Neural cell (in vitro differentiated cells): ENCODE measurements around the gene IFFO2. TPM values are rescaled to one million over a fixed set of nuclear protein-coding genes. Genes with fewer than 3 reads are reported as not detected.

Experiments used
- H2AFZ ChIP-seq: fragments of 200-600, 300-800 bp; sonication (generic), shearing (Covaris generic); 2 replicates; pipeline ENCODE4 v1.6.0; 2014; ENCODE audit warnings: low read depth, mild to moderate bottlenecking, antibody characterized with exemption, low read length, moderate library complexity
- H3F3A ChIP-seq: fragments of 200-600 bp; shearing (Covaris generic); 2 replicates; pipeline ENCODE4 v1.6.1; 2016; ENCODE audit warnings: mild to moderate bottlenecking, moderate library complexity, mixed read lengths, antibody characterized with exemption, low read length; ENCODE audit not compliant: insufficient read depth, poor library complexity, severe bottlenecking
- H3K27ac ChIP-seq: fragments of 200-600, 300-800 bp; sonication (generic), shearing (Covaris generic); 2 replicates; pipeline ENCODE4 v1.5.1; 2014; ENCODE audit warnings: mild to moderate bottlenecking, low read length, moderate library complexity
- H3K27me3 ChIP-seq: fragments of 300-800, 200-600 bp; sonication (generic), shearing (Covaris generic); 2 replicates; pipeline ENCODE4 v1.6.0; 2014; ENCODE audit warnings: mild to moderate bottlenecking, low read depth, low read length, moderate library complexity; ENCODE audit not compliant: insufficient read depth
- H3K36me3 ChIP-seq: fragments of 300-800, 200-600 bp; sonication (generic), shearing (Covaris generic); 2 replicates; pipeline ENCODE4 v1.5.1; 2014; ENCODE audit warnings: mild to moderate bottlenecking, antibody characterized with exemption, low read length, moderate library complexity; ENCODE audit not compliant: insufficient read depth
- H3K4me2 ChIP-seq: fragments of 300-800, 200-600 bp; sonication (generic), shearing (Covaris generic); 2 replicates; pipeline ENCODE4 v1.6.0; 2014; ENCODE audit warnings: mild to moderate bottlenecking, low read length
- H3K4me3 ChIP-seq: fragments of 300-800, 200-600 bp; sonication (generic), shearing (Covaris generic); 2 replicates; pipeline ENCODE4 v1.5.1; 2014; ENCODE audit warnings: mild to moderate bottlenecking, low read length, moderate library complexity
- H3K79me2 ChIP-seq: fragments of 200-600 bp; shearing (Covaris generic); replicated peaks from 2 replicates; pipeline ENCODE4 v1.6.0; 2014; ENCODE audit warnings: mild to moderate bottlenecking, low read length, moderate library complexity; ENCODE audit not compliant: insufficient read depth
- H3K9ac ChIP-seq: fragments of 300-800, 200-600 bp; sonication (generic), shearing (Covaris generic); 2 replicates; pipeline ENCODE4 v1.6.1; 2016; ENCODE audit warnings: mild to moderate bottlenecking, low read length, mixed read lengths
- H3K9me2 ChIP-seq: fragments of 200-600 bp; shearing (Covaris generic); 2 replicates; pipeline ENCODE4 v1.6.1; 2016; ENCODE audit warnings: mild to moderate bottlenecking, low read length, mixed read lengths; ENCODE audit not compliant: insufficient read depth
- H3K9me3 ChIP-seq: fragments of 200-600, 300-800 bp; sonication (generic), shearing (Covaris generic); 2 replicates; pipeline ENCODE4 v1.6.1; 2016; ENCODE audit warnings: mild to moderate bottlenecking, mixed run types, low read length, moderate library complexity, mixed read lengths
- H4K20me1 ChIP-seq: fragments of 200-600 bp; shearing (Covaris generic); 2 replicates; pipeline ENCODE4 v1.6.1; 2016; ENCODE audit warnings: mild to moderate bottlenecking, mixed run types; ENCODE audit not compliant: insufficient read depth
- EP300 ChIP-seq: fragments of 450-650 bp; conservative IDR thresholded peaks from 2 replicates; pipeline ENCODE4 v1.6.1; 2014; ENCODE audit warnings: antibody characterized with exemption, mild to moderate bottlenecking, moderate library complexity; ENCODE audit not compliant: poor library complexity, severe bottlenecking
- MXI1 ChIP-seq: fragments of 450-650 bp; conservative IDR thresholded peaks from 2 replicates; pipeline ENCODE4 v1.6.1; 2014; ENCODE audit warnings: antibody characterized with exemption, mild to moderate bottlenecking; ENCODE audit not compliant: poor library complexity, severe bottlenecking
- POLR2AphosphoS5 ChIP-seq: IDR thresholded peaks from 2 replicates; pipeline ENCODE4 v1.6.1; 2012
- polyA plus RNA-seq: library from polyadenylated mRNA; depleted of rRNA; stranded (reverse); fragments of >200 nt; gene quantifications from 2 replicates; pipeline ENCODE4 v1.2.3, GENCODE V29; 2014
- TF ChIP-seq, protein P1 (sequence below): IDR thresholded peaks from 2 replicates; pipeline ENCODE4 v1.6.1; 2012; ENCODE audit warnings: borderline replicate concordance
- TF ChIP-seq, protein P2 (sequence below): fragments of 450-650 bp; IDR thresholded peaks from 2 replicates; pipeline ENCODE4 v1.5.1; 2014; ENCODE audit warnings: antibody characterized with exemption, mild to moderate bottlenecking, moderate library complexity; ENCODE audit not compliant: poor library complexity, severe bottlenecking

IFFO2 gene
- polyA plus RNA-seq, 1 donor from 2014 or later, result 2.6 TPM

DNA sequence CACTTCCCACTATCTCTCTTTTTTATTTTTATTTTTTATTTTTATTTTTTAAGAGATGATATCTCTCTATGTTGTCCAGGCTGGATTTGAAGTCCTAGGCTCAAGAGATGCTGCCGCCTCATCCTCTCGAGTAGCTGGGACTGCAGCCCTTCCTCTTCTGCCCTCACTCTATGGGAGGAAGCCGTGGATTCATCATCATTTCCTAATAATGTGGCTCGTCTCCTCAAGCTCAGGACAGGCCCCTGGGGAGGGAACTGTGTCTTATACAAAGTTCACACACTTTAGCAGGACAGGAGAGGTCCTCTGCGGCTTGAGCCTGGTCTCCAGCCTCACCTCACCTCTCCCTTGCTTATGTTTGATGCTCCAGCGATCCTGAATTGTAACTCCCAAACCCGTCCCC, 16.5 kb upstream of the IFFO2 start:
- no peak overlapping the region for H3K27ac ChIP-seq
- no peaks in the 10 kb centered on the region for H3F3A ChIP-seq
- H3K9me3 ChIP-seq, result no peaks in the 10 kb centered on the region
- no peak overlapping the region for H3K4me2 ChIP-seq
- no peaks in the 10 kb centered on the region for H3K79me2 ChIP-seq
- no peak overlapping the region for H3K4me3 ChIP-seq
- H3K9ac ChIP-seq, result no peak overlapping the region
- H3K9me2 ChIP-seq, result no peaks in the 10 kb centered on the region
- H3K27me3 ChIP-seq, result no peaks in the 10 kb centered on the region
- TF ChIP-seq POLR2AphosphoS5, result no peak
- TF ChIP-seq EP300, result no peak
- no peak for TF ChIP-seq MXI1
- H2AFZ ChIP-seq, result no peak overlapping the region
- no peaks in the 10 kb centered on the region for H3K36me3 ChIP-seq
- H4K20me1 ChIP-seq, result no peaks in the 10 kb centered on the region

DNA sequence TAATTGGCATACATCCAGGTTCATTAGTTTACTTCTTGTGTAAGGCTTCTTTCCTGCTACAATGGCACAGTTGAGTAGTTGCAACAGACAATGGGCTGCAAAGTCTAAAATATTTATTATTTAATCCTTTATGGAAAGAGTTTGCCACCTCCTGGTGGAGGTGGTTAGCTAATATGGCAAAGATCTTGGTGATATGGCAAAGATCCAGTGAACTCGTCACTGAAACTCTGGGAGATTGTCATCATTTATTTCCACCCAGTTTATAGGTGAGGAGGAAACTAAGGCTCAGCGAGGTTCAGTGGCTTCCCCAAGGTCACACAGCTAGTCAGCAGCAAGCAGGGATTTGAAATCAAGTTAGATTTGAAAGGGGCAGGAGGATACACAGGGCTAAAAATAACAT, 16.1 kb upstream of the IFFO2 start:
- no peak overlapping the region for H3K9ac ChIP-seq
- no peaks in the 10 kb centered on the region for H4K20me1 ChIP-seq
- H3K27me3 ChIP-seq, result no peaks in the 10 kb centered on the region
- H3K4me2 ChIP-seq, result no peak overlapping the region
- H3K27ac ChIP-seq, result no peak overlapping the region
- H3K79me2 ChIP-seq, result no peaks in the 10 kb centered on the region
- H2AFZ ChIP-seq, result no peak overlapping the region
- H3K36me3 ChIP-seq, result no peaks in the 10 kb centered on the region
- H3K9me2 ChIP-seq, result no peaks in the 10 kb centered on the region
- TF ChIP-seq, protein P1, sequence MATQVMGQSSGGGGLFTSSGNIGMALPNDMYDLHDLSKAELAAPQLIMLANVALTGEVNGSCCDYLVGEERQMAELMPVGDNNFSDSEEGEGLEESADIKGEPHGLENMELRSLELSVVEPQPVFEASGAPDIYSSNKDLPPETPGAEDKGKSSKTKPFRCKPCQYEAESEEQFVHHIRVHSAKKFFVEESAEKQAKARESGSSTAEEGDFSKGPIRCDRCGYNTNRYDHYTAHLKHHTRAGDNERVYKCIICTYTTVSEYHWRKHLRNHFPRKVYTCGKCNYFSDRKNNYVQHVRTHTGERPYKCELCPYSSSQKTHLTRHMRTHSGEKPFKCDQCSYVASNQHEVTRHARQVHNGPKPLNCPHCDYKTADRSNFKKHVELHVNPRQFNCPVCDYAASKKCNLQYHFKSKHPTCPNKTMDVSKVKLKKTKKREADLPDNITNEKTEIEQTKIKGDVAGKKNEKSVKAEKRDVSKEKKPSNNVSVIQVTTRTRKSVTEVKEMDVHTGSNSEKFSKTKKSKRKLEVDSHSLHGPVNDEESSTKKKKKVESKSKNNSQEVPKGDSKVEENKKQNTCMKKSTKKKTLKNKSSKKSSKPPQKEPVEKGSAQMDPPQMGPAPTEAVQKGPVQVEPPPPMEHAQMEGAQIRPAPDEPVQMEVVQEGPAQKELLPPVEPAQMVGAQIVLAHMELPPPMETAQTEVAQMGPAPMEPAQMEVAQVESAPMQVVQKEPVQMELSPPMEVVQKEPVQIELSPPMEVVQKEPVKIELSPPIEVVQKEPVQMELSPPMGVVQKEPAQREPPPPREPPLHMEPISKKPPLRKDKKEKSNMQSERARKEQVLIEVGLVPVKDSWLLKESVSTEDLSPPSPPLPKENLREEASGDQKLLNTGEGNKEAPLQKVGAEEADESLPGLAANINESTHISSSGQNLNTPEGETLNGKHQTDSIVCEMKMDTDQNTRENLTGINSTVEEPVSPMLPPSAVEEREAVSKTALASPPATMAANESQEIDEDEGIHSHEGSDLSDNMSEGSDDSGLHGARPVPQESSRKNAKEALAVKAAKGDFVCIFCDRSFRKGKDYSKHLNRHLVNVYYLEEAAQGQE, result no peak
- no peak for TF ChIP-seq MXI1
- TF ChIP-seq, protein P2, sequence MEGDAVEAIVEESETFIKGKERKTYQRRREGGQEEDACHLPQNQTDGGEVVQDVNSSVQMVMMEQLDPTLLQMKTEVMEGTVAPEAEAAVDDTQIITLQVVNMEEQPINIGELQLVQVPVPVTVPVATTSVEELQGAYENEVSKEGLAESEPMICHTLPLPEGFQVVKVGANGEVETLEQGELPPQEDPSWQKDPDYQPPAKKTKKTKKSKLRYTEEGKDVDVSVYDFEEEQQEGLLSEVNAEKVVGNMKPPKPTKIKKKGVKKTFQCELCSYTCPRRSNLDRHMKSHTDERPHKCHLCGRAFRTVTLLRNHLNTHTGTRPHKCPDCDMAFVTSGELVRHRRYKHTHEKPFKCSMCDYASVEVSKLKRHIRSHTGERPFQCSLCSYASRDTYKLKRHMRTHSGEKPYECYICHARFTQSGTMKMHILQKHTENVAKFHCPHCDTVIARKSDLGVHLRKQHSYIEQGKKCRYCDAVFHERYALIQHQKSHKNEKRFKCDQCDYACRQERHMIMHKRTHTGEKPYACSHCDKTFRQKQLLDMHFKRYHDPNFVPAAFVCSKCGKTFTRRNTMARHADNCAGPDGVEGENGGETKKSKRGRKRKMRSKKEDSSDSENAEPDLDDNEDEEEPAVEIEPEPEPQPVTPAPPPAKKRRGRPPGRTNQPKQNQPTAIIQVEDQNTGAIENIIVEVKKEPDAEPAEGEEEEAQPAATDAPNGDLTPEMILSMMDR, result peak; percentile 23
- no peaks in the 10 kb centered on the region for H3F3A ChIP-seq
- H3K9me3 ChIP-seq, result no peaks in the 10 kb centered on the region
- no peak overlapping the region for H3K4me3 ChIP-seq

DNA sequence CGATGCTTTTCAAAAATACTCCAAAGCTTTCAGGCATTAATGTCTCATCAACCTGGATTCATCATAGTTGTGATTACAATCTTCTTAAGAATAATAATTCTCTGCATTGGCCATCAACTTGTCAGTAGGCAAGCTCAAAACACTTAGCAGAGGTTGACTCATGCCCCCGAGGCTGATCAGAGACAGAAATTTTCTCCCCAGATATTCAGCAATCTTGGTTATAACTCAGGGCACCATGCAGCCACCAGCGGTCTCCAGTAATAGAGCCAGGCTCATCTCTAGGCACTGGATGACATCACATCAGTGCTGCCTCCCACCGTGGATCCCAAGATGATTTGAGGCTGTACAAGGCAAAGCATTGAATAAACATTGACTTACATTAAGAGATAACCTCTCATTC, 14.3 kb upstream of the IFFO2 start:
- no peak overlapping the region for H3K4me2 ChIP-seq
- no peaks in the 10 kb centered on the region for H3K27me3 ChIP-seq
- H3F3A ChIP-seq, result no peaks in the 10 kb centered on the region
- H3K4me3 ChIP-seq, result no peak overlapping the region
- H3K27ac ChIP-seq, result no peak overlapping the region
- H3K36me3 ChIP-seq, result no peaks in the 10 kb centered on the region
- TF ChIP-seq MXI1, result no peak
- H3K9me2 ChIP-seq, result no peaks in the 10 kb centered on the region
- no peaks in the 10 kb centered on the region for H3K9me3 ChIP-seq
- H3K9ac ChIP-seq, result no peak overlapping the region
- no peaks in the 10 kb centered on the region for H4K20me1 ChIP-seq
- no peaks in the 10 kb centered on the region for H3K79me2 ChIP-seq
- H2AFZ ChIP-seq, result no peak overlapping the region
